Chondrocyte (in vitro differentiated cells): ENCODE results near the gene SMOC1. TPM values are rescaled to one million over a fixed set of nuclear protein-coding genes. Genes with fewer than 3 reads are reported as not detected.

Experiments used
- DNase-seq: peaks from one replicate; pipeline ENCODE4 v3.0.0; 2021; ENCODE audit warnings: mixed read lengths, low spot score
- H3K27ac Mint-ChIP-seq: one replicate; pipeline ENCODE4 v1.8.0; 2021; ENCODE audit warnings: mild to moderate bottlenecking, moderate library complexity, mixed read lengths; ENCODE audit not compliant: unreplicated experiment
- H3K27me3 Mint-ChIP-seq: 2 replicates; pipeline ENCODE4 v1.8.0; 2021; ENCODE audit warnings: low read depth, mixed read lengths
- H3K36me3 Mint-ChIP-seq: 2 replicates; pipeline ENCODE4 v1.8.0; 2021; ENCODE audit warnings: low read depth, mixed read lengths
- H3K4me1 Mint-ChIP-seq: 2 replicates; pipeline ENCODE4 v1.8.0; 2021; ENCODE audit warnings: low read depth, mild to moderate bottlenecking, mixed read lengths
- H3K4me3 Mint-ChIP-seq: one replicate; pipeline ENCODE4 v1.8.0; 2021; ENCODE audit warnings: mild to moderate bottlenecking, moderate library complexity, mixed read lengths; ENCODE audit not compliant: unreplicated experiment
- H3K9me3 Mint-ChIP-seq: 2 replicates; pipeline ENCODE4 v1.8.0; 2021; ENCODE audit warnings: low read depth, mixed read lengths
- CTCF ChIP-seq: fragments of 200-600 bp; sonication (generic); IDR thresholded peaks from 2 replicates; pipeline ENCODE4 v1.5.0; 2021; ENCODE audit warnings: antibody characterized with exemption, mild to moderate bottlenecking, moderate library complexity
- total RNA-seq: library from RNA; stranded (reverse); gene quantifications from 3 replicates; pipeline ENCODE4 v1.2.1, GENCODE V29; 2021

The SMOC1 gene
- total RNA-seq, 1 donor from 2014 or later = 1.1 TPM

- Mint-ChIP-seq H3K9me3 (peaks cover 24% of the 10 kb centered on the region), H3K27me3 (peaks cover 3% of the 10 kb centered on the region), H3K36me3 (peaks cover 4% of the 10 kb centered on the region), H3K27ac (no peak overlapping the region), H3K4me1 (no peaks in the 10 kb centered on the region), H3K4me3 (no peak overlapping the region)
- DNase-seq = no peak
- no peak for TF ChIP-seq CTCF
Observed at GRCh38 chr14:69948351-69948750, 69.1 kb downstream of the SMOC1 start.

- H3K36me3 Mint-ChIP-seq = peaks cover 1% of the 10 kb centered on the region
- H3K27me3 Mint-ChIP-seq = peaks cover 8% of the 10 kb centered on the region
- no peak for TF ChIP-seq CTCF
- H3K4me1 Mint-ChIP-seq = no peaks in the 10 kb centered on the region
- no peak for DNase-seq
- peaks cover 10% of the 10 kb centered on the region for H3K9me3 Mint-ChIP-seq
- no peak overlapping the region for H3K27ac Mint-ChIP-seq
- no peak overlapping the region for H3K4me3 Mint-ChIP-seq
Observed at GRCh38 chr14:69951263-69951662, 72.0 kb downstream of the SMOC1 start.

- Mint-ChIP-seq H3K27me3 (peaks cover 8% of the 10 kb centered on the region), H3K36me3 (peaks cover 1% of the 10 kb centered on the region), H3K4me3 (no peak overlapping the region), H3K27ac (no peak overlapping the region), H3K9me3 (peaks cover 8% of the 10 kb centered on the region), H3K4me1 (no peaks in the 10 kb centered on the region)
- no peak for DNase-seq
- TF ChIP-seq CTCF = no peak
Observed at GRCh38 chr14:69951935-69952334, 72.7 kb downstream of the SMOC1 start.

DNA sequence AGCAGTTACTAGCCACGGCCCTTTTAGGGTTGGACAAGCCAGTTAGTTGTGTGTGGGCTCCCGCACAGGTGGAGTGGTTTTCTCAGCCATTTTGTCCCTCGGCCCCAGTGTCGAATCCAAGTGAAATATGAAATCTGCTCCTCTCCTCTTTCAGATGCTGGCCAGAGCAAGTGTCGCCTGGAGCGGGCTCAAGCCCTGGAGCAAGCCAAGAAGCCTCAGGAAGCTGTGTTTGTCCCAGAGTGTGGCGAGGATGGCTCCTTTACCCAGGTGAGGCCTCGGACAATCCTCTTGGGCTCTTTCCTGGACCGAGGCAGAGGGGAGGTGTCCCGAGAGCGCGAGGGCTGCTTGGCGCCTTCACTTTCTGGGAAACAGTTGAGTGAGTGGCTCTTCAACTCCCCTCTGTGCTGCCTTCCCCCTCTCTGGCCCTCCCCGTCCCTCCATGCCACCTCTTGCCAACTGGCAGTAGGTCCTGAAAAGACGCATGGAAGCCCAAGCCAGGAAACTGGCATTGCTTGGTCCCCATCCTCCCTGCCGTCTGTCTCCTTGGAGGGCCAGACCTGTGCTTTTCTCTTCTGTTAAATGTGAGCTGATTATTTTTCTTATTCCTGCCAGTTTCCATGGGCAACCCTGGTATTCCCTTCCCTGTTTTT lies 74.2 kb downstream of the SMOC1 start:
- no peak for TF ChIP-seq CTCF
- H3K4me3 Mint-ChIP-seq = no peak overlapping the region
- H3K4me1 Mint-ChIP-seq = no peaks in the 10 kb centered on the region
- no peak for DNase-seq
- peaks cover 3% of the 10 kb centered on the region for H3K9me3 Mint-ChIP-seq
- H3K27ac Mint-ChIP-seq = no peak overlapping the region
- no peaks in the 10 kb centered on the region for H3K36me3 Mint-ChIP-seq
- H3K27me3 Mint-ChIP-seq = peaks cover 8% of the 10 kb centered on the region

DNA sequence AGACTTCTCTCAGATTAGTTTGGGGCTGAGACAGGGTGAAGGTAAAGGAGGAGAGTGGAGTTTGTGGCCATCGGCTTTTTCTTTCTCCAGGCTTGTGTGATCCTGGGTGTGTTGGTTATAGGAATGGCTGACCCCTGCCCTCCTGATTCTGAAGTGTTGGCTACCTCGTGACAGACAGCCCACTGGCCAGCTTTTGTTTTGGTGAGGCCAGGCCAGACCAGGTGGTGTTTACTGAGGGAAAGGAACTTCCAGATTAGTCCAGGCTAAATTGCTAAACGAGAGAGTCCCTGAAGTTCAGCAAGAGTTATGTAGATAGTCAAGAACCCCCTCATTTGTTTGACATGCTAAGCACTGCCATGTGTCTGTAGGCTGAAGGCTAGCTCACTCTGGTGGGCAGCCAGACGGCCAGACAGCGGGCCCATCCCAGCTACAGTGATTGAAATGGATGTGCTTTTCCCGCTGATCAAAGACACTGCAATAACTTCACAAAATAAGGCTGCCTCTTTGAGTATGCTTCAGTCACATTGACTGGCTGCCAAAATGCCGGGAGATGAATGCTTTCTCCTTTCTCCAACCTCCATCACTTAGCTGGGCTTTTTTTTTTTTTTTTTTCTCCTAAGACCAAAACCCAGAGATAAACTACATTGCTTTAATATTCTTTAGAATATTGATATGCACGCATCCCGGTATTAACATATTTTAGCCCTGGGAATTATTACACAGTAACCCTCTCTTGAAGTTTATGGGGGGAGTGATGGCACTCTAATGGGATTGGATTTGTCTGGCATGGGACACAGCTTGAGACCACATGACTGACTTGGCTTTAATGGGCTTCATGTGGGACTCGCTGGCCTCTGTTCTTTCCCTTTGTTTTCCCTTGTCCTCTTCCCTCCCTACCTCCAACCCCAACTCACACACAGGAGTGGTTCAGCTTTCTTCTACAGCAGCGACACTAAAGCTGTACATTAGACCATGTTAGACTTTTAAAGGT lies 76.9 kb downstream of the SMOC1 start:
- no peak for DNase-seq
- no peak for TF ChIP-seq CTCF
- no peaks in the 10 kb centered on the region for H3K36me3 Mint-ChIP-seq
- no peak overlapping the region for H3K4me3 Mint-ChIP-seq
- no peaks in the 10 kb centered on the region for H3K9me3 Mint-ChIP-seq
- H3K27ac Mint-ChIP-seq = no peak overlapping the region
- peaks cover 8% of the 10 kb centered on the region for H3K27me3 Mint-ChIP-seq
- no peaks in the 10 kb centered on the region for H3K4me1 Mint-ChIP-seq
